K562 (cell line): ENCODE measurements around the gene SLC13A1. TPM values are rescaled to one million over a fixed set of nuclear protein-coding genes. Genes with fewer than 3 reads are reported as not detected.

Experiments
- ATAC-seq: fragments of 200-7000 bp; cut with Tn5 transposase; 3 replicates; pipeline ENCODE4 v1.9.1; 2020; ENCODE audit warnings: moderate library complexity
- BruUV-seq: library from RNA; stranded (reverse); fragments of 400-500 nt; replicated peaks from 2 replicates; lab custom pipeline; 2021; lab: Mats Ljungman, UMichigan
- CTCF ChIA-PET: fragments of 300-600 bp; formaldehyde crosslinking; extraction: SDS; loops from one replicate; lab custom pipeline; 2021; ENCODE audit warnings: low intra/inter-chr PET ratio; lab: Yijun Ruan, JAX
- POLR2A ChIA-PET: fragments of 300-600, 350-650 bp; sonication (Branson Sonifier 250); formaldehyde crosslinking; extraction: SDS; loops from one replicate; lab custom pipeline; 2021; ENCODE audit warnings: antibody characterized with exemption, inconsistent platforms; lab: Yijun Ruan, JAX
- DNase-seq, 4 experiments: peaks; one replicate each; pipeline versions ENCODE4 v3.0.0 to v3.0.0-alpha.2; 2011 to 2018; ENCODE audit warnings: low spot score in 3 of 4, mixed read lengths in 3 of 4; ENCODE audit errors: extremely low read depth in 1 of 4
- FAIRE-seq: peaks from 2 replicates; lab custom pipeline; 2011; peaks lifted over from hg19 to GRCh38; lab: Jason Lieb, UNC
- H2AFZ ChIP-seq: 2 replicates; pipeline ENCODE4 v1.6.0; 2011; ENCODE audit warnings: low read depth, low read length, control low read depth, inconsistent platforms
- H3K27ac ChIP-seq: fragments of 200-600 bp; 3 replicates; pipeline ENCODE4 v1.8.0; 2011; ENCODE audit warnings: low read depth, mild to moderate bottlenecking, control low read depth, inconsistent platforms, low read length, moderate library complexity, mixed read lengths; ENCODE audit errors: extremely low read depth
- H3K27me3 ChIP-seq, 2 experiments: fragments of 300-600 bp in 1 of 2; 2 replicates in 1 of 2; 3 replicates in 1 of 2; pipeline versions ENCODE4 v1.6.0 to v1.8.0; 2011; ENCODE audit warnings: inconsistent platforms in 2 of 2, low read length in 2 of 2, mild to moderate bottlenecking in 1 of 2, mixed read lengths in 1 of 2, moderate library complexity in 1 of 2; ENCODE audit not compliant: control insufficient read depth in 2 of 2, insufficient read depth in 2 of 2
- H3K36me3 ChIP-seq: fragments of 300-600 bp; 3 replicates; pipeline ENCODE4 v1.8.0; 2011; ENCODE audit warnings: mild to moderate bottlenecking, low read length, inconsistent platforms; ENCODE audit not compliant: control insufficient read depth, insufficient read depth
- H3K4me1 ChIP-seq, 2 experiments: fragments of 200-600 bp in 1 of 2; replicated peaks in 1 of 2; 2 replicates in 1 of 2; 3 replicates in 1 of 2; pipeline versions ENCODE4 v1.5.1 to v1.8.0; 2011; ENCODE audit warnings: inconsistent platforms in 2 of 2, low read length in 2 of 2, mild to moderate bottlenecking in 1 of 2, mixed read lengths in 1 of 2, moderate library complexity in 1 of 2; ENCODE audit not compliant: control insufficient read depth in 2 of 2, insufficient read depth in 2 of 2
- H3K4me2 ChIP-seq: 2 replicates; pipeline ENCODE4 v1.6.1; 2011; ENCODE audit warnings: low read length, control low read depth, inconsistent platforms, mixed read lengths; ENCODE audit not compliant: insufficient read depth
- H3K4me3 ChIP-seq: fragments of 200-600 bp; sonication (generic), shearing (Covaris generic); 2 replicates; pipeline ENCODE4 v1.5.1; 2016; ENCODE audit warnings: control low read depth, inconsistent platforms
- H3K79me2 ChIP-seq: fragments of 200-600 bp; 3 replicates; pipeline ENCODE4 v1.8.0; 2011; ENCODE audit warnings: low read length, inconsistent platforms; ENCODE audit not compliant: control insufficient read depth, insufficient read depth
- H3K9ac ChIP-seq, 2 experiments: 2 replicates each; pipeline versions ENCODE4 v1.6.0 to v1.6.1; 2011; ENCODE audit warnings: low read depth in 2 of 2, low read length in 2 of 2, control low read depth in 1 of 2, inconsistent platforms in 1 of 2, mild to moderate bottlenecking in 1 of 2, mixed read lengths in 1 of 2; ENCODE audit not compliant: insufficient read depth in 1 of 2
- H3K9me1 ChIP-seq: one replicate; pipeline ENCODE4 v1.6.0; 2011; ENCODE audit warnings: inconsistent platforms, mild to moderate bottlenecking, low read length, moderate library complexity; ENCODE audit not compliant: control insufficient read depth, insufficient read depth
- H3K9me3 ChIP-seq: replicated peaks from 2 replicates; pipeline ENCODE4 v1.5.1; 2011; ENCODE audit warnings: low read depth, low read length, inconsistent platforms; ENCODE audit not compliant: control insufficient read depth, insufficient read depth
- H4K20me1 ChIP-seq: replicated peaks from 2 replicates; pipeline ENCODE4 v1.6.1; 2011; ENCODE audit warnings: low read length, inconsistent platforms, mixed read lengths; ENCODE audit not compliant: control insufficient read depth, insufficient read depth
- ARHGAP35 ChIP-seq: fragments of 450-650 bp; IDR thresholded peaks from 2 replicates; pipeline ENCODE4 v1.6.1; 2018; ENCODE audit not compliant: partially characterized antibody
- GTF2F1 ChIP-seq: IDR thresholded peaks from 2 replicates; pipeline ENCODE4 v1.6.1; 2011; ENCODE audit warnings: low read depth, low read length, improper control_type of control experiment
- HNRNPL ChIP-seq: fragments of 200-400 bp; formaldehyde crosslinking; IDR thresholded peaks from 2 replicates; pipeline ENCODE4 v1.6.1; 2017; ENCODE audit warnings: low read depth, mild to moderate bottlenecking, low read length
- SIX5 ChIP-seq, 2 experiments: IDR thresholded peaks; 2 replicates each; pipeline ENCODE4 v1.6.1; 2011; ENCODE audit warnings: low read length in 2 of 2, borderline replicate concordance in 1 of 2, low read depth in 1 of 2, mild to moderate bottlenecking in 1 of 2, moderate library complexity in 1 of 2; ENCODE audit not compliant: insufficient read depth in 1 of 2
- ZNF140 ChIP-seq: fragments of 250-450 bp; sonication (Bioruptor Pico); IDR thresholded peaks from 2 replicates; pipeline ENCODE4 v1.8.0; 2021; ENCODE audit warnings: moderate library complexity, mild to moderate bottlenecking, inconsistent platforms
- ZNF316 ChIP-seq: fragments of 450-650 bp; IDR thresholded peaks from 2 replicates; pipeline ENCODE4 v1.6.1; 2016
- in situ Hi-C: fragments of 300-500 bp; cut with MboI; formaldehyde crosslinking; loops from 4 replicates; pipeline ENCODE4 v1.15.0; 2018; ENCODE audit warnings: inconsistent platforms, mixed read lengths
- intact Hi-C: fragments of 100-400 bp; cut with micrococcal nuclease; formaldehyde crosslinking; loops from 2 replicates; pipeline ENCODE4 v1.14.2; 2022
- polyA plus RNA-seq, 8 experiments: library from polyadenylated mRNA; depleted of rRNA in 4 of 8; stranded (reverse) in 5 of 8; unstranded in 3 of 8; fragments of >200 nt; fragmentation: Nextera tagmentation in 2 of 8; fragmentation: Illumina TruSeq in 1 of 8; extraction: Ambion mirVana in 2 of 8; extraction: Trizol in 1 of 8; gene quantifications; 2 replicates each; pipeline versions ENCODE4 v1.2.1 to v1.2.3, GENCODE V29; 2011 to 2014; ENCODE audit warnings: inconsistent platforms in 1 of 8, missing spikeins in 1 of 8
- total RNA-seq, 7 experiments: library from RNA; depleted of rRNA in 6 of 7; stranded (reverse); fragments of >200 nt in 6 of 7; fragmentation: Illumina TruSeq in 2 of 7; extraction: Trizol in 2 of 7; gene quantifications; 2 replicates each; pipeline versions ENCODE4 v1.2.1 to v1.2.3, GENCODE V29; 2011 to 2021; ENCODE audit warnings: low replicate concordance in 1 of 7
- TF ChIP-seq, protein P1 (sequence below): fragments of 450-650 bp; IDR thresholded peaks from 2 replicates; pipeline ENCODE4 v1.7.0; 2016; ENCODE audit warnings: borderline replicate concordance
- TF ChIP-seq, protein P2 (sequence below): fragments of 200-800 bp; sonication (Bioruptor generic); IDR thresholded peaks from 2 replicates; pipeline ENCODE4 v1.6.1; 2016; ENCODE audit warnings: missing genetic modification characterization, missing compliant biosample characterization
- TF ChIP-seq, protein P3 (sequence below): fragments of 450-650 bp; IDR thresholded peaks from one replicate; pipeline ENCODE4 v1.6.1; 2018; ENCODE audit warnings: mild to moderate bottlenecking, moderate library complexity; ENCODE audit not compliant: partially characterized antibody
- TF ChIP-seq, protein P4 (sequence below), 2 experiments: IDR thresholded peaks; 2 replicates each; pipeline ENCODE4 v1.6.1; 2011; ENCODE audit warnings: borderline replicate concordance in 1 of 2, control low read depth in 1 of 2, low read depth in 1 of 2, low read length in 1 of 2, mild to moderate bottlenecking in 1 of 2, mixed read lengths in 1 of 2, moderate library complexity in 1 of 2; ENCODE audit not compliant: insufficient read depth in 1 of 2, insufficient read length in 1 of 2, poor library complexity in 1 of 2, severe bottlenecking in 1 of 2; ENCODE audit errors: extremely low read depth in 1 of 2
- TF ChIP-seq, protein P5 (sequence below): fragments of 450-650 bp; conservative IDR thresholded peaks from 2 replicates; pipeline ENCODE4 v1.6.1; 2016; ENCODE audit warnings: missing genetic modification characterization, low read depth, mild to moderate bottlenecking, missing compliant biosample characterization, moderate library complexity

Gene SLC13A1
- total and polyA plus RNA-seq, 9 of the 15 experiments (the other 6 are each of a cell fraction or from before 2014, with no cell fraction given) = 0.04 TPM; not detected in 8

DNA sequence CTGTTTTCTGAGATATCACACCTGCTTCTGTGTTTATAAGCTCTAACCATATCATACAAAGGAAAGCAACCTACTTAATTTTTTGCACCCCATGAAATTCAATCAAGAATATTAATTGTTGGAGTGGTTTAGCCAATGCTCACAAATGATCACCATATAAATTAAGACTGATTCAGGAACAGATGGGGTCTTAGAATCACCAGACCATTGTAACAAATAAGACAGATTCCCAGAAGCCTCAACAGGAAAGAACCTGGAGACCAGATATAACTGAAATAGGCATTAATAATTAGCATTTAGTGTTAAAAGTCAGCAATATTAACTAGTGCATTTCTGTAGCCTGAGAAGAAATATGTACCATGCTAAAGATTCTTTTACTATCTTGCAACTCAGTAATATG is 73.6 kb downstream of the SLC13A1 start:
- CTCF ChIA-PET = no interaction called here
- Histone ChIP-seq H3K9me3 (no peaks in the 10 kb centered on the region), H3K36me3 (no peaks in the 10 kb centered on the region), H2AFZ (no peak overlapping the region), H3K4me3 (no peak overlapping the region), H3K4me1 (no peaks in the 10 kb centered on the region), H3K27me3 (no peaks in the 10 kb centered on the region), H3K9ac (no peak overlapping the region), H3K79me2 (no peaks in the 10 kb centered on the region), H3K9me1 (no peaks in the 10 kb centered on the region), H3K4me2 (no peak overlapping the region), H4K20me1 (no peaks in the 10 kb centered on the region), H3K27ac (no peak overlapping the region)
- DNase-seq (no peak), FAIRE-seq (no peak), ATAC-seq (no peak)
- POLR2A ChIA-PET = no interaction called here
- in situ Hi-C loops = no loop called here
- no TSS peak for BruUV-seq
- intact Hi-C loops = no loop called here
- TF ChIP-seq ZNF316 (no peak), ZNF140 (CRISPR knock-in tag) (no peak), ARHGAP35 (no peak), GTF2F1 (no peak), SIX5 (IDR thresholded peaks at IDR 0.05; ENCODE audit: borderline replicate concordance in 1 of 2, insufficient read depth in 1 of 2, low read depth in 1 of 2, low read length in 2 of 2) (no peak), HNRNPL (no peak)
- TF ChIP-seq, protein P1, sequence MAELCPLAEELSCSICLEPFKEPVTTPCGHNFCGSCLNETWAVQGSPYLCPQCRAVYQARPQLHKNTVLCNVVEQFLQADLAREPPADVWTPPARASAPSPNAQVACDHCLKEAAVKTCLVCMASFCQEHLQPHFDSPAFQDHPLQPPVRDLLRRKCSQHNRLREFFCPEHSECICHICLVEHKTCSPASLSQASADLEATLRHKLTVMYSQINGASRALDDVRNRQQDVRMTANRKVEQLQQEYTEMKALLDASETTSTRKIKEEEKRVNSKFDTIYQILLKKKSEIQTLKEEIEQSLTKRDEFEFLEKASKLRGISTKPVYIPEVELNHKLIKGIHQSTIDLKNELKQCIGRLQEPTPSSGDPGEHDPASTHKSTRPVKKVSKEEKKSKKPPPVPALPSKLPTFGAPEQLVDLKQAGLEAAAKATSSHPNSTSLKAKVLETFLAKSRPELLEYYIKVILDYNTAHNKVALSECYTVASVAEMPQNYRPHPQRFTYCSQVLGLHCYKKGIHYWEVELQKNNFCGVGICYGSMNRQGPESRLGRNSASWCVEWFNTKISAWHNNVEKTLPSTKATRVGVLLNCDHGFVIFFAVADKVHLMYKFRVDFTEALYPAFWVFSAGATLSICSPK = no peak
- TF ChIP-seq, protein P2, sequence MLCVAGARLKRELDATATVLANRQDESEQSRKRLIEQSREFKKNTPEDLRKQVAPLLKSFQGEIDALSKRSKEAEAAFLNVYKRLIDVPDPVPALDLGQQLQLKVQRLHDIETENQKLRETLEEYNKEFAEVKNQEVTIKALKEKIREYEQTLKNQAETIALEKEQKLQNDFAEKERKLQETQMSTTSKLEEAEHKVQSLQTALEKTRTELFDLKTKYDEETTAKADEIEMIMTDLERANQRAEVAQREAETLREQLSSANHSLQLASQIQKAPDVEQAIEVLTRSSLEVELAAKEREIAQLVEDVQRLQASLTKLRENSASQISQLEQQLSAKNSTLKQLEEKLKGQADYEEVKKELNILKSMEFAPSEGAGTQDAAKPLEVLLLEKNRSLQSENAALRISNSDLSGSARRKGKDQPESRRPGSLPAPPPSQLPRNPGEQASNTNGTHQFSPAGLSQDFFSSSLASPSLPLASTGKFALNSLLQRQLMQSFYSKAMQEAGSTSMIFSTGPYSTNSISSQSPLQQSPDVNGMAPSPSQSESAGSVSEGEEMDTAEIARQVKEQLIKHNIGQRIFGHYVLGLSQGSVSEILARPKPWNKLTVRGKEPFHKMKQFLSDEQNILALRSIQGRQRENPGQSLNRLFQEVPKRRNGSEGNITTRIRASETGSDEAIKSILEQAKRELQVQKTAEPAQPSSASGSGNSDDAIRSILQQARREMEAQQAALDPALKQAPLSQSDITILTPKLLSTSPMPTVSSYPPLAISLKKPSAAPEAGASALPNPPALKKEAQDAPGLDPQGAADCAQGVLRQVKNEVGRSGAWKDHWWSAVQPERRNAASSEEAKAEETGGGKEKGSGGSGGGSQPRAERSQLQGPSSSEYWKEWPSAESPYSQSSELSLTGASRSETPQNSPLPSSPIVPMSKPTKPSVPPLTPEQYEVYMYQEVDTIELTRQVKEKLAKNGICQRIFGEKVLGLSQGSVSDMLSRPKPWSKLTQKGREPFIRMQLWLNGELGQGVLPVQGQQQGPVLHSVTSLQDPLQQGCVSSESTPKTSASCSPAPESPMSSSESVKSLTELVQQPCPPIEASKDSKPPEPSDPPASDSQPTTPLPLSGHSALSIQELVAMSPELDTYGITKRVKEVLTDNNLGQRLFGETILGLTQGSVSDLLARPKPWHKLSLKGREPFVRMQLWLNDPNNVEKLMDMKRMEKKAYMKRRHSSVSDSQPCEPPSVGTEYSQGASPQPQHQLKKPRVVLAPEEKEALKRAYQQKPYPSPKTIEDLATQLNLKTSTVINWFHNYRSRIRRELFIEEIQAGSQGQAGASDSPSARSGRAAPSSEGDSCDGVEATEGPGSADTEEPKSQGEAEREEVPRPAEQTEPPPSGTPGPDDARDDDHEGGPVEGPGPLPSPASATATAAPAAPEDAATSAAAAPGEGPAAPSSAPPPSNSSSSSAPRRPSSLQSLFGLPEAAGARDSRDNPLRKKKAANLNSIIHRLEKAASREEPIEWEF (CRISPR knock-in tag) = no peak
- TF ChIP-seq, protein P3, sequence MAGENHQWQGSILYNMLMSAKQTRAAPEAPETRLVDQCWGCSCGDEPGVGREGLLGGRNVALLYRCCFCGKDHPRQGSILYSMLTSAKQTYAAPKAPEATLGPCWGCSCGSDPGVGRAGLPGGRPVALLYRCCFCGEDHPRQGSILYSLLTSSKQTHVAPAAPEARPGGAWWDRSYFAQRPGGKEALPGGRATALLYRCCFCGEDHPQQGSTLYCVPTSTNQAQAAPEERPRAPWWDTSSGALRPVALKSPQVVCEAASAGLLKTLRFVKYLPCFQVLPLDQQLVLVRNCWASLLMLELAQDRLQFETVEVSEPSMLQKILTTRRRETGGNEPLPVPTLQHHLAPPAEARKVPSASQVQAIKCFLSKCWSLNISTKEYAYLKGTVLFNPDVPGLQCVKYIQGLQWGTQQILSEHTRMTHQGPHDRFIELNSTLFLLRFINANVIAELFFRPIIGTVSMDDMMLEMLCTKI = no peak
- TF ChIP-seq, protein P4, sequence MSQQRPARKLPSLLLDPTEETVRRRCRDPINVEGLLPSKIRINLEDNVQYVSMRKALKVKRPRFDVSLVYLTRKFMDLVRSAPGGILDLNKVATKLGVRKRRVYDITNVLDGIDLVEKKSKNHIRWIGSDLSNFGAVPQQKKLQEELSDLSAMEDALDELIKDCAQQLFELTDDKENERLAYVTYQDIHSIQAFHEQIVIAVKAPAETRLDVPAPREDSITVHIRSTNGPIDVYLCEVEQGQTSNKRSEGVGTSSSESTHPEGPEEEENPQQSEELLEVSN (IDR thresholded peaks at IDR 0.05; ENCODE audit: borderline replicate concordance in 1 of 2, extremely low read depth in 1 of 2, insufficient read depth in 1 of 2, insufficient read length in 1 of 2, low read depth in 1 of 2, low read length in 1 of 2, poor library complexity in 1 of 2, severe bottlenecking in 1 of 2) = no peak
- TF ChIP-seq, protein P5, sequence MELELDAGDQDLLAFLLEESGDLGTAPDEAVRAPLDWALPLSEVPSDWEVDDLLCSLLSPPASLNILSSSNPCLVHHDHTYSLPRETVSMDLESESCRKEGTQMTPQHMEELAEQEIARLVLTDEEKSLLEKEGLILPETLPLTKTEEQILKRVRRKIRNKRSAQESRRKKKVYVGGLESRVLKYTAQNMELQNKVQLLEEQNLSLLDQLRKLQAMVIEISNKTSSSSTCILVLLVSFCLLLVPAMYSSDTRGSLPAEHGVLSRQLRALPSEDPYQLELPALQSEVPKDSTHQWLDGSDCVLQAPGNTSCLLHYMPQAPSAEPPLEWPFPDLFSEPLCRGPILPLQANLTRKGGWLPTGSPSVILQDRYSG (tag) = no peak
